Measurements from ENCODE around the gene P2RY1. TPM values are rescaled to one million over a fixed set of nuclear protein-coding genes. Genes with fewer than 3 reads are reported as not detected.

The P2RY1 gene
- total and polyA plus RNA-seq, 2 experiments from 2014 or later = 15.2 to 59.8 TPM

GRCh38 chr3:152834191-152834775 is 648 bp upstream of the P2RY1 start:
- H3K36me3 ChIP-seq (ENCODE audit: insufficient read depth) = peaks cover 9% of the 10 kb centered on the region

More at GRCh38 chr3:152834191-152834775, 648 bp upstream of the P2RY1 start:
- Histone ChIP-seq H3K4me2 (peak overlapping the region; percentile 93), H4K20me1 (replicated peaks; ENCODE audit: insufficient read depth) (peaks cover 17% of the 10 kb centered on the region), H3K9me2 (ENCODE audit: insufficient read depth) (no peaks in the 10 kb centered on the region), H2AFZ (peak overlapping the region; percentile 82; the same call in 1 of the 2 replicates), H3F3A (replicated peaks; ENCODE audit: low read depth) (no peaks in the 10 kb centered on the region), H3K4me1 (ENCODE audit: insufficient read depth) (peaks cover 39% of the 10 kb centered on the region), H3K4me3 (peak overlapping the region; percentile 89), H3K27me3 (ENCODE audit: insufficient read depth) (peaks cover 17% of the 10 kb centered on the region), H3K27ac (ENCODE audit: low read depth) (0 out of 2 replicates have a peak overlapping the region, but pooled peaks have one; percentile 68), H3K79me2 (replicated peaks; ENCODE audit: insufficient read depth) (peaks cover 37% of the 10 kb centered on the region)
- peak overlapping the region; percentile 94 for H3K27ac Mint-ChIP-seq
- peaks cover 38% of the 10 kb centered on the region for H3K4me1 Mint-ChIP-seq
- H3K27me3 Mint-ChIP-seq (ENCODE audit: insufficient read depth, low read depth, poor library complexity) = peaks cover 21% of the 10 kb centered on the region
- no peak for TF ChIP-seq CTCF (conservative IDR thresholded peaks at IDR 0.05; ENCODE audit: low read depth in 2 of 2)
- TF ChIP-seq ETS1 (IDR thresholded peaks at IDR 0.05) = no peak
- TF ChIP-seq ZNF114 (CRISPR knock-in tag; IDR thresholded peaks at IDR 0.05) = no peak
- no peak for TF ChIP-seq ZNF462 (CRISPR knock-in tag; IDR thresholded peaks at IDR 0.05)
- TF ChIP-seq, protein P1, sequence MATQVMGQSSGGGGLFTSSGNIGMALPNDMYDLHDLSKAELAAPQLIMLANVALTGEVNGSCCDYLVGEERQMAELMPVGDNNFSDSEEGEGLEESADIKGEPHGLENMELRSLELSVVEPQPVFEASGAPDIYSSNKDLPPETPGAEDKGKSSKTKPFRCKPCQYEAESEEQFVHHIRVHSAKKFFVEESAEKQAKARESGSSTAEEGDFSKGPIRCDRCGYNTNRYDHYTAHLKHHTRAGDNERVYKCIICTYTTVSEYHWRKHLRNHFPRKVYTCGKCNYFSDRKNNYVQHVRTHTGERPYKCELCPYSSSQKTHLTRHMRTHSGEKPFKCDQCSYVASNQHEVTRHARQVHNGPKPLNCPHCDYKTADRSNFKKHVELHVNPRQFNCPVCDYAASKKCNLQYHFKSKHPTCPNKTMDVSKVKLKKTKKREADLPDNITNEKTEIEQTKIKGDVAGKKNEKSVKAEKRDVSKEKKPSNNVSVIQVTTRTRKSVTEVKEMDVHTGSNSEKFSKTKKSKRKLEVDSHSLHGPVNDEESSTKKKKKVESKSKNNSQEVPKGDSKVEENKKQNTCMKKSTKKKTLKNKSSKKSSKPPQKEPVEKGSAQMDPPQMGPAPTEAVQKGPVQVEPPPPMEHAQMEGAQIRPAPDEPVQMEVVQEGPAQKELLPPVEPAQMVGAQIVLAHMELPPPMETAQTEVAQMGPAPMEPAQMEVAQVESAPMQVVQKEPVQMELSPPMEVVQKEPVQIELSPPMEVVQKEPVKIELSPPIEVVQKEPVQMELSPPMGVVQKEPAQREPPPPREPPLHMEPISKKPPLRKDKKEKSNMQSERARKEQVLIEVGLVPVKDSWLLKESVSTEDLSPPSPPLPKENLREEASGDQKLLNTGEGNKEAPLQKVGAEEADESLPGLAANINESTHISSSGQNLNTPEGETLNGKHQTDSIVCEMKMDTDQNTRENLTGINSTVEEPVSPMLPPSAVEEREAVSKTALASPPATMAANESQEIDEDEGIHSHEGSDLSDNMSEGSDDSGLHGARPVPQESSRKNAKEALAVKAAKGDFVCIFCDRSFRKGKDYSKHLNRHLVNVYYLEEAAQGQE (IDR thresholded peaks at IDR 0.05; ENCODE audit: unreplicated experiment) = no peak
- TF ChIP-seq JUNB (IDR thresholded peaks at IDR 0.05; ENCODE audit: unreplicated experiment) = no peak
- no peaks in the 10 kb centered on the region; the same call in 2 of the 3 replicates for H3K9me3 Mint-ChIP-seq
- DNase-seq (ENCODE audit: low spot score) = no peak
- ATAC-seq = no peak
- H3K36me3 Mint-ChIP-seq (ENCODE audit: low read depth) = peaks cover 22% of the 10 kb centered on the region
- H3K4me3 Mint-ChIP-seq = peak overlapping the region; percentile 96

All from GM23338 (cell line).